GM18520 (cell line): Measurements from ENCODE around the gene PAIP2.
"Not testable (repeated sequence)": the region's sequence is repeated elsewhere in the genome, so short reads cannot be mapped to it uniquely, and the experiment has no call there.

ENCODE experiments used
- ATAC-seq: cut with Tn5 transposase; IDR thresholded peaks from one replicate; pipeline ENCODE4 v1.9.1; 2021; ENCODE audit not compliant: unreplicated experiment

Gene PAIP2

DNA sequence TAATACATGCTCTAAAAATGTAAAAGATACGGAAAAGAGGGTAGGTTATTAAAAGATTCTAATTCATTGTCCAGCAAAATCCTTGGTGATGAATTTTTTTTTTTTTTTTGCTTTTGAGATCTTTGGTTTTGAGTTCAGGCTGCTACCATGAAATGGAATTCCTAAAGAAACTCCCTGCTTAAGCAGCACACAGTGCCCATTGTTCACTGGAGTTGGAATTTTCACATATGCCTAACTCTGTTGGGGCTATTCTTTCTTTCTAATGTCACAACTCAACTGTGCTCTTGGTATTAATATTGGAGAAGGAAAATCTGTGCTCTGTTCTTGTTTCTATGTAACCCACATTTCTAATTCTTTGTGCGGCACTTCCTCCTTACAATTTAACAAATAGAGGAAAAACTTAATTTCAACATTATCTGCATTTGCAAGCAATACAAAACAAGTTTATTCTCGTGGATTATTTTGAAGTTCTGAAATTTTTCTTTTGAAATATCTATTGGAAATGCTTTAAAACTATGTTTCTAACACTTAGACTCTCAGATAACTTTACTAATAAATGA is 26.5 kb upstream of the PAIP2 start:
- no peak for ATAC-seq

DNA sequence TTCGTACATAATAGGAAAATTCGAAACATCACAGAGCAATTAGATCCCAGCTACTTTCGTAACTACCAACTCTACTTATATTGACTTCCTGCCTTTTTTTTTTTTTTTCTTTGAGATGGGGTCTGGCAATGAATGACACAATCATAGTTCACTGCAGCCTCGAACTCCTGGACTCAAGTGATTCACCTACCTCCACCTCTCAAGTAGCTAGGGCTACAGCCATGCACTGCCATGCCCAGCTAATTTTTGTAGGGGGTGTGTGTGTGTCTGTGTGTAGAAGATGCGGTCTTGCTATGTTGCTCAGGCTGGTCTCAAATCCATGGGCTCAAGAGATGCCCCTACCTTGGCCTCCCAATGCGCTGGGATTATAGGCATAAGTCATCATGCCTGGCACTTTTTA is 5.8 kb upstream of the PAIP2 start:
- no peak for ATAC-seq

DNA sequence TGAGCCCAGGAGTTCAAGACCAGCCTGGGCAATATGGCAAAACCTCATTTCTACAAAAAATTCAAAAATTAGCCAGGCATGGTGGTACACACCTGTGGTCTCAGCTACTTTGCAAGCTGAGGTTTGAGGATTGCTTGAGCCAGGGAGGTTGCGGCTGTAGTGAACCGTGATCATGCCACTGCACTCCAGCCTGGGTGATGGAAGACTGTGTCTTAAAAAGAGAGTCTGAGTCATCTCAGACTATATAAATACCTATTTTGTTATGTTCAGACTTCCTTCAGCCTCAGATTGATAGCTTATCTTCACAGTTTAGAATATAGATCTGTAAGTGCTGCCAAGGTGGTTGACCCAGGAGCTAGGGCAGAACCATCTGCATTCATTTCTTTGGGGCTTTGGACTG is 1.6 kb upstream of the PAIP2 start:
- ATAC-seq = no peak

DNA sequence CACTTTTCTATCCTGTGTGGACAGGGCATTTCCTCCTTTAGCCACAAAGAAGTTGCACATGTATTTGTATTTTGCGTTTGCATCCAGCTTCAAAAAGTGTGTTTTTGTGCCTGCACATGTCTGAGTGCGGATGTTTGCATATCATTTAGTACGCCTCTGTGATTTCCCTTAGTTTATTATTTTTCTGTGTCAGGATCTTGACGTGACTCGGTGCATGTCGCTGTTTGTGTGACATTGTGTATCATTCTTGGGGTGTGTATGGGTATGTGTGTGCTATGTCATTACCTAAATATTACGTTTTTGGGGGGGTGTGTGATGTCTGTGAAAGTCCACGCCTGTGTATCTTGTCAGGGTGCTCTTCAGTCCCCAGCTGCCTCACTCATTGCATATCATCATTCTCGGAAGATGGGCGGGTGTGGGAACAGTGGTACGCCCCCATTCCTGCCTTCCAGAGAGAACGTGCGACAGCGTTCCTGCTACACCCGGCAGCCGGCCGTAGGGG is 416 bp upstream of the PAIP2 start:
- no peak for ATAC-seq

DNA sequence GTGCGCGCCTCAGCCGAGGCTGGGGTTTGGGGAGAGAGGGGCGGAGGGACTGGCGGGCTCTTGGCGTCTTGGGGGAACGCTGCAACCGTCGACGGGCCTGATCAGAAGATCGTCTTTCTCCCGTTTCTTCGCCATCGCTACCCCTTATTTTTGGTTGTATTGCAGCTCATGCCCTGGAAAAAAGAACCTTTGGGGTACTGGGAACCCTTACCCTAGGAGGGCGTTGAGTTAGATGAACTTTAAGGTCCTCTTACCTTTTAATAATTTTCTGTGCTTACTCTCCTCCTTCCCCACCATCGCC is 719 bp downstream of the PAIP2 start:
- ATAC-seq = no peak

DNA sequence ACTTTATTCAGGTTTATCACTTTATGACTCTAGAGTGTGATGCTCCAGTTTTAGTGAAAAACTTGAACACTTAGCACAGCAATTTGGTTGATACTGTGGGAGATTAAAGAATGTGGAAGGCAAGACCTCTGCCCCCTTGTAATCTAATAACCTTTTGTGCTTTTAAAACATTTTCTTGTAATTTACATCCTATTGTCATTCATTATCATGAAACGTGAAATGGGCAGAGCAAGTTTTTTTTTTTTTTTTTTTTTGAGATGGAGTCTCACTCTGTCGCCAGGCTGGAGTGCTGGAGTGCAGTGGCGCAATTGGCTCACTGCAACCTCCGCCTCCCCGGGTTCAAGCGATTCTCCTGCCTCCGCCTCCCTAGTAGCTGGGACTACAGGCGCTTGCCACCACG is 1.8 kb downstream of the PAIP2 start:
- ATAC-seq = no peak

DNA sequence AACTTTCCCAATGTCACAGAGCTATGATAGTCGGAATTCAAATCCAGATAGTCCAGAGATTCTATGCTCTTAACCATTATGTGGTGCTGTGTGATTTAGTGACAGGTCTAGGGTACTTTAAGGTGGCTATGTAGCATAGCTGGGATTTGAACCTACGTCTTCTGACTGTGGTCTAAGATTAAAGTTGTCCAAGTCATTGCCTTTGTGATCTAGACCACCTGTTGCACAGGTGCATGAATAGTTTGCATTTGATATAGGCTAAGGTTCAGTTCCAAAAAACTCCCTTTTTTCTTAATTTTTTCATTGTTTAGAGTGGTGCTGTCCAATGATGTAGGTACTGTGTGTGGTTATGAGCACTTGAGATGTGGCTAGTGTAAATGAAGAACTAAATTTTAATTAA is 2.5 kb downstream of the PAIP2 start:
- no peak for ATAC-seq

DNA sequence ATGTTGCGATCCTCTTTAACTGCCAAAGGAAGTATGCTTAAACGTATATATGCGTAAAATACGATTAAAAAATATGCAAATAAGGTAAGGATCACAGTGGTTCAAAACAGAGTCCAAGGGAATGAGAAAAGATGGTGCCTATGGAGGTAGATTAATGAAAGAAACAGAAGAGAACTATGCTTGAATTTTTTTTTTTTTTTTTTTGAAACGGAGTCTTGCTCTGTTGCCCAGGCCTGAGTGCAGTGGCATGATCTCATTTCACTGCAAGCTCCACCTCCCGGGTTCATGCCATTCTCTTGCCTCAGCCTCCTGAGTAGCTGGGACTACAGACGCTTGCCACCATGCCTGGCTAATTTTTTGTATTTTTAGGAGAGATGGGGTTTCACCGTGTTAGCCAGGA is 3.8 kb downstream of the PAIP2 start:
- not testable (repeated sequence) for ATAC-seq

DNA sequence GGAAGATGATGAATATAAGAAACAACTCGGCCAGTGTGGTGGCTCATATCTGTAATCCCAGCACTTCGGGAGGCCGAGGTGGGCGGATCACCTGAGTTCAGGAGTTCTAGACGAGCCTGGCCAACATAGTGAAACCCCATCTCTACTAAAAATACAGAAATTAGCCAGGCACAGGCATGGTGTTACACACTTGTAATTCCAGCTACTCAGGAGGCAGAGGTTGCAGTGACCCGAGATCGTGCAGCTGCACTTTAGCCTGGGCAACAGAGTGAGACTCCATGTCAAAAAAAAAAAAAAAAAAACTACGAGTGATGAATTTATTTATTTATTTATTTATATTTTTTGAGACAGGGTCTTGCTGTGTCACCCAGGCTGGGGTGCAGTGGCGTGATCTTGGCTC is 6.2 kb downstream of the PAIP2 start:
- ATAC-seq = not testable (repeated sequence)

DNA sequence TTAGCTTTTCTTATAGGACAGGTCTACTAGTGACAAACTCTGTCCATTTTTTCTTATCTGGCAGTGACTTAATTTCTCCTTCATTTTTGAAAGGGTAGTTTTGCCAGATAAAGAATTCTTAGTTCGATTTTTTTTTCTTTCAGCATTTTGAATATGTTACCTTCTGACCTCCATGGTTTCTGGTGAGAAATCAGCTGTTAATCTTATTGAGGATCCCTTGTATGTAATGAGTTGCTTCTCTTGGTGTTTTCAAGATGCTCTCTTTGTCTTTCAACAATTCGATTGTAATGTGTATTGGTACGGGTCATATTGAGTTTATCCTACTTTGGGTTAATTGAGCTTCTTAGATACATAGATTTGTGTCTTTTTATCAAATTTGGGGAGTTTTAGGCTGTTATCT is 12.5 kb downstream of the PAIP2 start:
- ATAC-seq = no peak

DNA sequence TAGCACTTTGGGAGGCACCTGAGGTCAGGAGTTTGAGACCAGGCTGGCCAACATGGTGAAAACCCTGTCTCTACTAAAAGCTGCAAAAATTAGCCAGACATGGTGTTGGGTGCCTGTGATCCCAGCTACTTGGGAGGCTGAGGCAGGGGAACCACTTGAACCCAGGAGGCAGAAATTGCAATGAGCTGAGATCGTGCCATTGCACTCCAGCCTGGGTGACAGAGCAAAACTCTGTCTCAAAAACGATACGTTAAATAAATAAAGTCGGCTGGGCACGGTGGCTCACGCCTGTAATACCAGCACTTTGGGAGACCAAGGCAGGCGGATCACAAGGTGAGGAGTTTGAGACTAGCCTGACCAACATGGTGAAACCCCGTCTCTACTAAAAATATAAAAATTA is 14.2 kb downstream of the PAIP2 start:
- ATAC-seq = not testable (repeated sequence)

DNA sequence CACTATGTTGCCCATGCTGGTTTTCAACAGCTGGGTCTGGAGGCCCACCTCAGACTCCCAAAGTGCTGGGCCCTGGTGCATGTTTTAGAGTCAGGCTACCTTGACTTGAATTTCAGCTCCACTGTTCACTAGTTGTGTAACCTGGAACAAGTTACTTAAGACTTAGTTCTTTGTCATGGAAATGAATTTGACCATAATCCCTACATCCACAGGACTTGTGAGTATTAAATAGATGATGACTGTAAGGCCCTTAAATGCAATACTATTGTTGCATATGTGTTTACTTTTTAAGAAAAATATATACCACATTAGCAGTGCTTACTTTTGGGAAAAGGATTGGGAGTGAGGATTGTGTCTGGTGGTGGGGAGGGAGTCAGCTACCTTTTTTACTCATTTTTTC is 16.4 kb downstream of the PAIP2 start:
- ATAC-seq = no peak

DNA sequence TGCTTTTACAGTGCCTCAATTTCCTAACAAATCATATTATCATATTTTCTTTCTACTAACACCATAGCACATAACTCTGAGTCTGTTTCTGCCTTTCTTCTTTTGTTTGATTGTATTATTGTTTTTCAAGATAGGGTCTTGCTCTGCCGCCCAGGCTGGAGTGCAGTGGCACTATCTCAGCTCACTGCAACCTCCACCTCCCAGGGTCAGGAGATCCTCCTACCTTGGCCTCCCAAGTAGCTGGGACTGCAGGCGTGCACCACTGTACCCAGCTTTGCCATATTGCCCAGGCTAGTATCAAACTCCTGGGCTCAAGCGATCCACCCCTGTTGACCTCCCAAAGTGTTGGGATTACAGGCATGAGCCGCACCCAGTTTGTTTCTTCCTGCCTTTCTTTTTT is 18.7 kb downstream of the PAIP2 start:
- ATAC-seq = no peak

DNA sequence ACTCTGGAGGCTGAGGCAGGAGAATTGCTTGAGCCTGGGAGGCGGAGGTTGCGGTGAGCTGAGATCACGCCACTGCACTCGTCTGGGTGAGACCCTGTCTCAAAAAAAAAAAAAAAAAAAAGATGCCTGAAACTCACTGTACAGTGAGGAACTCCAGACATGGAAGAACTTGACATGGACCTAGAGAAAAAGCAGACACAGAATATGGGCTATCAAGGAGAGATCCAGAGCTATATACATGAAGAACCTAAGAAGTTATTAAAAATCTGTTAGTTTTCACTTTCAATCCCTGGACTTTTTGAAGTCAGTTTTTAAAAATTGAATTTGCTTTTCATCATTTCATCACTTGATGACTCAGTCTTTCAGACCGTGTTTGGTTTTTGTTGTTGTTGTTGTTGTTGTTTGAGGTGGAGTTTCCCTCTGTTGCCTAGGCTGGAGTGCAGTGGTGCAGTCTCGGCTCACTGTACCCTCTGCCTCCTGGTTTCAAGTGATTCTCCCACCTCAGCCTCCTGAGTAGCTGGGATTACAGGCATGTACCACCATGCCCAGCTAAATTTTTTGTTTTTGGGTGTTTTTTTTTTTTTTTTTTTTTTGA is 20.3 kb downstream of the PAIP2 start:
- ATAC-seq = no peak

DNA sequence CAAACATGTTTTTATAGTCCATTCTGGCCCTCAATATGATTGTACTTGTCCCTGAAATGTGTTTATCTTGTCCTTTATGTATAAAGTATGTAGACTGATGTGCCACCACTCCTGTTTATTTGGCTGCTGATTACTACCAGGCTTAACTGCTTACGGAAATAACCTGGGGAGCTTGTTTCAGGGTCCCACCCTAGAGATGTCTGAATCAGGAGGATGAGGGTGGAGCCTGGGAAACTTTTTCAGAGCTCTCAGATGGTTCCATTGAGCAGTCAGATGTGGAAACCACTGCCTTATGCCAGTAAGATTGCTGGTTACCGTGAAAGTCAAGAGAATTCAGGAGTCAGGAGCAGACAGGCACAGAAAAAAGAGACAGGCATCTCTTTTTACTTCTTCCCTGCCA is 22.3 kb downstream of the PAIP2 start:
- ATAC-seq = no peak

DNA sequence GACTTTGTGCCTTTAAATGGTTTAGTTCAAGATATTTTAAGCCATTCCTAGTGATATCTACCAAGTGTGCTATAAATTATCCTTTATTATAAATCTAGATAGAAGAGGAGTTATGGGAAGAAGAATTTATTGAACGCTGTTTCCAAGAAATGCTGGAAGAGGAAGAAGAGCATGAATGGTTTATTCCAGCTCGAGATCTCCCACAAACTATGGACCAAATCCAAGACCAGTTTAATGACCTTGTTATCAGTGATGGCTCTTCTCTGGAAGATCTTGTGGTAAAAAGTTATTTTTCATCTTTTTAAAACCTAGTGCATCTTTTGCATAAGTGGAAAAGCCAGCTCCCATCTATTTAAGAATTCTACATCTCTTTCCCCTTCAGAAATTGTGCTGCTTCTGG is 22.8 kb downstream of the PAIP2 start:
- ATAC-seq = no peak

DNA sequence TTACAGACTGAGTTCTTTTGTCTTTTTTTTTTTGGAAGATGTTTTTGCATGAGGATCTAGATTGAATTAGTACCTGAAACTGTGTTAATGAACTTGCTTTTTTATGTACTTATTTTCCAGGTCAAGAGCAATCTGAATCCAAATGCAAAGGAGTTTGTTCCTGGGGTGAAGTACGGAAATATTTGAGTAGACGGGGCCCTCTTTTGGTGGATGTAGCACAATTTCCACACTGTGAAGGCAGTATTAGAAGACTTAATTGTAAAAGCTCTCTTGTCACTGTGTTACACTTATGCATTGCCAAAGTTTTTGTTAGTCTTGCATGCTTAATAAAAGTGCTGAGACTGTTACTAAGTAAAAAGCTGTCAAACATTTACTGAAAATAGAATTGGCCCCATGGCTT is 27.0 kb downstream of the PAIP2 start:
- no peak for ATAC-seq

DNA sequence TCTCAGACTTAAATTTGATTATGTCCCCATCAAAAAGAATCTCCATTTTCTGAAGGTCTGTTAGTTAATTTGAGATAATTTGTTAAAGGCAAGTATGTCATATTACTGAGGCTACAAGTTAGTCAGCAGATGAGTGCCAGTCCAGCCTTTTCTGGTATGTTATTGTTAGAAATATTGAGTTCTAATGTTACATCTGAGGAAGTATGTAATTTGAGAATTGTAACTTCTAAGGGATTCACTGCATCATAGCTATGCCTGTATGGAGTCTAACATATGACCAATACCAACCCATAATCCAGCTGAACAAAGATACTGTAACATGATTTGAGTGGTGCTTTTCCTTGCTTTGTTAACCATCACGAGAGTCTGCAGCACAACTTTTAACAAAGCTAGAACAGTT is 27.5 kb downstream of the PAIP2 start:
- no peak for ATAC-seq

DNA sequence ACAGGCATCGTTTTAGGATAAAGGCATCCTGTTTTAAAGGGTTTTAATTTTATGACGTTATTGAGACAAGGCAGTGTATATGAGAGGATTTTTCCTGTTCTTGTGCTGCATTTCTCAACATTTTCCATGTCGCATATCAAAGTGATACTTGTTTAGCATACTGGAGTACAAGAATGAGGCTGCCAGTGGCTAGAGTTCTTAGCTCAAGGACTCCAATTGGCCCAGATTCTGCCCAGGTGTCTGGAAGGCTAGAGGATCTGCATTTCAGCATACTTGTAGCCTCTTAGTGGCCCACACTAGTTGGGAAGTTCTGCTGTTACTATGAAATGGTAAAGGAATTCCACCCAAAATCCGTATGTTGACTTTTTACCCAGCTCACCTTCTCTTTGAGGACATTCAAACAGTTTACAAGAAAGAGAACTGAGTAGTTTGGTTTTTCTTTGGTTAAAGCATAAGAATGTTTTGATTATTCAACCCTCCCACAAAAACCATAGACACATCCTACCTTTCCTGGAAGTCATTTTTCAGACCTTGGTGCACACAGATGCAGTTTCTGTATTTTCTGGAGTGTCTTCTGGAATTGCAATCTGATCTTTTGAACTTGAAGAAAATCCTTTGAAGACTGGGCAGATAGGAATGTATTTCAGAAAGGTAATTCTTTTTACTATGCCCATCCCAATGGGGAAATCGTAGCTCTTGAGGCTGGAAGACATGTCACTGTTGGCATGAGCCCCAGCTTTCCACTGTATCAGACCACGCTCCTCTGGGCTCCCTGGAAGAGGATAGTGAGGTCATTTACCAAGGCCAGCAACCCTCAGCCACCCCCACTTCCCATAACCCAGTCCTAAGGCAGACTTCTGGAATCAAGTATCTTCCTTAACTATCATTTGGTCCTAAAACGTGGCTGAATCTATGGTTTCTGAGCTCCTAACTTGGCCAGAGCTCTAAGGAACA is 30.1 kb downstream of the PAIP2 start:
- no peak for ATAC-seq

DNA sequence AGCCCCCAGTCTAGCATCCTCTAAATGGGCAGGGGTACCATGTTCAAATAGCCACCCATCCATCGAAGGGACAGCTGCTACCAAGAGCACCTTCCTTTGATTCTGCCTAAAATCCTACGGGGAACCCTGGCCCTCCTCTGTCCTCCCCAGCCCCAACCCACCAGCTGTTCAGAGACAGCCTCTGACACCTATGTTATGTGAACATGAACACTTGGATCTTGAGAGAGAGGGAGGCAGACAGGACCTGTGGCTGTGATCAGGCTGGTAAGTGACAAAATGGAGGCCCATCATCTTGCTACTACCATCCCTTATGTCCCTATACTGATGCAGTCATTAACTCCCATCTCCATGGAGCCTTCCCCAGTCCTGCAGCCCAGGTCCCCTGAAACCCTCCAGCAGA is 33.3 kb downstream of the PAIP2 start:
- ATAC-seq = no peak

DNA sequence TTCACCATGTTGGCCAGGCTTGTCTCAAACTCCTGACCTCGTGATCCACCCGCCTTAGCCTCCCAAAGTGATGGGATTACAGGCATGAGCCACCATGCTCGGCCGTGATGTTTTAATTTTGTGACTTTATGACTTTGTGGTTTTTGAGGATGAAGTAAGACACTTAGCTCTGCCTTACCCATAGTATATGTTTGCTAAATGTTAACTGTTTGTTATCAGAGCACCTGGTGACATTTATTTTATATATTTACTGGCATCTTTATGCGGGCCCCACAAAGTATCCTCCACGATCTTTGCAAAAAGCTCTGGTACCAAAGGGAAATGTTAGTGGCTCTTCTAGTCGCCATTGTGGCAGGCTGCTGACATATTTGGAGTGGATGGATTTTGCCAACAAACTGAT is 34.7 kb downstream of the PAIP2 start:
- ATAC-seq = no peak

DNA sequence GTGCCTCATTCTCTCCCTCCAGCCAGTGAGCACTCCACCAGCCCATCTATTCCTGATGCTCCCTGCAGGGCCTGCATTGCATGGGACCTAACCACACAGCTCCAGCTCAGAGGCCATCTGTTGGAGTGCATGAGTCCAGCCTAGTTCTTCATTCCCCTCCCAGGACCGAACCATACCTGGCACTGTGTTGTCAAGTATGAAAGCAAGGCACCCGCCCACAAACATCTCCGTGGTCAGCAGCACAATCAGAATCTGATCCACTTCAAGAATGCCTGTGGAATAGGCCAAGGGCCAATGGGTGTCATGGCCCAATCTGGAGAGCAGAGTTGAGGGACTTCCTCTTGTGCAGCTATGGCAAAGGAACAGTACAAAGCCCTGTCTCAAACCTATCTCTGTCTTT is 35.6 kb downstream of the PAIP2 start:
- no peak for ATAC-seq
